Measurements from ENCODE around the gene DUSP7.

The DUSP7 gene

DNA sequence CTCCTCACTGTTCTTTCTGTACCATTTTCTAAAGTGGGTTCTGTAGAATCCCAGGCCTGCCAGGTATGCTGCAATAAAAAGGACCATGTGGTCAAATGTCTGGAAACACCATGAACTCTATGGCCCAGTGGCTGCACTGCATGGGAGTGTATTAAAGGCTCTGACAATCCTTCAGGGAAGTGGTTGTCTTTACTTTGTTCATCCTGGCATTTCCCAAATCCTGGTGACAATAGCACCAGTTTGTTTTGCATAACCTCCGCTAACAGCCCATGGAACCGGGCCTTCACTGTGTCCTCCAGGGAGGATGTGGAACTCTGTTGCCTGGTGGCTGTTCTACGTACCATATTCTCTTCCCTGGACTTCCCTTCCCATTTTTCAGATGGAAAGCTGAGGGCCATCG, 11.2 kb upstream of the DUSP7 start:
- no peak for DNase-seq (ENCODE audit: low read depth in 2 of 2)

DNA sequence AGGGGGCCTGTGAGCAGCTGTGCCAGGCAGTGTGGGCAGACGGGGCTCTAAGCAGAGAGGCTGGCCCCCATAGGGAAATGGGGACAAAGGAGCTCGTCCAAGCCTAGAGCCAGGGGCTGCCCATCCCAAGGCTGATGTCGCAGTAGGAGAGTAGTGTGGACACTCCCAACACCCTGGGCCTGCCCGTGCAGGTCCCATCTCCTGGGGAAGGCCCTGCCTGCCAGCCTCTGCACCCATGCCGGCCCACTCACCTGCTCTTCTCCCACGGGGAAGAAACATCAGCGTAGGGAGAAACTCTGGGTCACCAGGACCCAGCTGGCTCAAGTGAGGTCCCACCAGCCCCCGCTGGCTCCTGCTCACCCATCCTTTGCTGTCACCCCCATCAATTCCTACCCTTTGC, 10.7 kb upstream of the DUSP7 start:
- DNase-seq (ENCODE audit: low read depth in 2 of 2) = no peak

DNA sequence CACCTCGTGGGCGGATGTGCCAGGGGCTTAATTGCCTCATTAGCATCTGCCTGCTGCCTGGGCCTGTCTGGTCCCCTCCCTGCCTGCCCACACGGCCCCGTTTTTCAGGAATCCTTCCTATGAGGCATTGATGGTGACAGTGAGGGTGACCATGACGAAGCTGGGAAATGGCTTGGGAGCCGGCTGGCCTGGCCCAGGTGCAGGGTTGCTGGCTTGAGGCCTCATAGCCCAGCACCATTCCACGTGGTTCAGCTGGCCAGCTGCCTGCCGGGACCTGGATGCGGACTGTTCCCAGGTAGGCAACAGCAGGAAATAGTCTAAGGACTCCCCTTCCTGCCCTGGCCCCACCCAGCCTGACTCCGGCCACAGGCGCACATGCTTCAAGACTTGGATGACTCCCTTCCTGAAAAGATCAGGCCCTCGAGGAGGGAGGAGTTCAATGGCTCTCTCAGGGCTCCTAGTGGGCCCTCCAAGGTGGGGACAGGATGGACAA, 8.9 kb upstream of the DUSP7 start:
- no peak for DNase-seq (ENCODE audit: low read depth in 2 of 2)

DNA sequence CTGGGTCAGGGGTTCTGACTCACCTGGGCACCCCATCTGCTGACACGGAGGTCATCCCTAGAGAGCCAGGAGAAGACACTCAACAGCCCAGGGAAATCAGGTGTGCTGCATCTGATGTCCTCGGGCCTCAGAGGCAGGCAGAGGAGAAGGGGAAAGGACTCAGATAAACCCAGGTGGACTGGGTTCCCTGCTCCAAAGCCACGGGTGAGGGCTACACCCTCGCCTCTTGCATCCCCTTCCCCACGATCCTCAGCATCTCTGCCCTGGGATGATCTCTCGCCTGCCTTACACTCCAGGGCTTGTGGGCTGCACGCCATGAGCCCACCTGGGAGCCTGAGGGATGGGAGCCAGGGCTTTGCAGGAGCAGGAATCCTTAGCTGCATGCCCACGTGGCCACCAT, 8.2 kb upstream of the DUSP7 start:
- no peak for DNase-seq (ENCODE audit: low read depth in 2 of 2)

DNA sequence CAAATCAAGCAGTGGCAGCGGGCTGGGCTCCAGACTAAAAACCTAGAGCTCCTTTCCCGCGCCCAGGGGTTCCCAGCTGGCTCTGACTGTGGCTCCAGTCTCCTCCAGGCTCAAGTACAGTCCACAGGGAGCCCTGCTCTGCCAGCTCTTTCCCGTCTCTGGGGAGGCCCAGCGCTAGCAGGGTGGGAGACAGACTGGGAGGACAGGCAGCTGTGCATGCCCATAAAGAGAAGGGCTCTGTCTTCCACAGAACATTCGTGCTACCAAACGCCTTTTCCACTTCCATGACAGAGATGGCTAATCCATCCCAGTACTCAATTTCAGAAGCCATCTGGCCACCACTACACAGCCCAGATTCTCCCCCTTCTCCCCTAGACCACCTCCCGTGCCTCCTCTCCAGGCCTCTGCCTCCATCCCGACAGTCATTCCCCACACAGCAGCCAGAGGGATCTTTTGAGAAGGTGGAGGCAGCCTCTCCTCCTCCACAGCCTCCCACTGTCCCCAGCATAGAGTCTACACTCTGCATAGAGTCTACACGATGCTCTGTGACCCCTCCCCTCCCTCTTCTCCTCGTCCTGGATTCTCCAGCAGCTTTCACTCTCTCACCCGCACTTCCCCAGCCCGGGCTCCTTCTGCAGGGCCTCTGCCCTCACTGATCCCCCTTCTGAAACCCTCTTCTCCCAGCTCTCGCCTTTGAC, 6.8 kb upstream of the DUSP7 start:
- DNase-seq (ENCODE audit: low read depth in 2 of 2) = no peak

DNA sequence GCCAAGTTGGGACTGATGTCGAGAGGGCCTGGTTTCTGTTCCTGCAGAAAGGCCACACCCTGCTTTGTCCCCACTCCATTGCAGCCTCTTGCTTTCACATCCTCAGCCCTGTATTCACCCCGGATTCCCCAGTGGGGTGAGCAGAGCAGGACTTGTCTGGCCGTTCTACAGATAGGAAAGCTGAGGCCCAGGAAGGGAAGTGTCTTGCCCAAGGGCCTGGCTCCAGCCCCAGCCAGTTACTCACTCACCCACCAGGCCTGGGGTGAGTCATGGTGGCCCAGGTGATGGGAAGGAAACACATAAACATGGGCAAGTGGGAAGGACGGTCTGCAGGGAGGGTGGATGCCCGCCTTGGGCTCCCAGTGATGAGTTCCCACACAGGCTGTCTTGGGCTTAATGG, 6.1 kb upstream of the DUSP7 start:
- DNase-seq (ENCODE audit: low read depth in 2 of 2) = no peak

DNA sequence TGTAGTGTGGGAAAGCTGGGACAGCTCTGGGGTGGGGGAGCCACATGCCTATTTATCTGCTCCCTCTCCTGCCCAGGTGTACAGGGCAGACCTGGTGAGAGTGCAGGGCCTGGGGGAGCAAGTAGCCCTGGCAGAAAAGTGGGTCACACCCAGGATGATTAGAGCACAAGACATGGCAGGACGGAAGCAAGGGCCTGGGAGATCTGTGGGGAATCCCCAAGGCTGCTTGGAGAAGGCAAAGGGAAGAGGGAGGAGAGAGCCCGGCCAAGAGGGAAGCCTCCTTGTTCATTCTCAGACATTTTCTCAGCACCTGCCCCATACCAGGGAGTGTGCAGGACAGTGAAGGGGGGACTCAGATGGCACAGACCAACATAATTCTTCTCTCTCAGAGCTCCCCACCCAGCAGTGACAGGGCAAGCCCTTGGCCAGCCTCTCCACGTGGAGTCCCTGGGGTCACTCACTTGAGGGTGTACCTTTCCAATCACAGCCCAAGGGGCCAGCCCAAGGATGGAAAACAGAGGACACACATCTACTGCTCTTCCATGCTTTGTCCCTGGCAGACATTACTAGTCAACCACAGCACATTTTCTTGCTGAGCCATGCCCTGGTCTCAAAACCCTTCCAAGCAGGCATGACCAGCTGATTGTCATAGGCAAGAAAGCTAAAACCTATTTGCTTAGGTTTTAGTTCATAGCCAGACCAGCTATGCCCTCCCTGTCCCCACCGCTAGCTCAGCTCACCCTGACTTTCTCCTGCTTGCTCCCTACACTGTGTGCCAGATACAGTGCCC, 4.9 kb upstream of the DUSP7 start:
- DNase-seq (ENCODE audit: low read depth in 2 of 2) = no peak

DNA sequence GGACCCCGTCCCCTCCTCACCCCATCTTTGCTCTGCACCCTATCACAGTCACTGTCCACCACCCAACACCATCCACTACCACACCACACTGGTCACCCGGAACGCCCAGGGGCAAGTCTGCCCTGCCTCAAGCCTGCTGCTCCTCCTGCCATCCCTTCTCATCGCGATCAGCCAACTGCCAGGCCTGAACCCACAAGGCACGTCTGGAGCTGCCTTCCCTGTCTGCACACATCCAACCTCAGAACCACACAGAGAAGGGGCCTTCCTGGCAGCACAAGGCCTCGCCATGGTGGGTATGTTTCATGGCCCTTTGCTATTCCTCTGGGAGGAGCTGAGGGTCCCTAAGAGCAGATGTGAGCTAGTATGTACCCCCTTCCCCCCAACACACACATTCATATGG, 3.4 kb upstream of the DUSP7 start:
- DNase-seq (ENCODE audit: low read depth in 2 of 2) = no peak

DNA sequence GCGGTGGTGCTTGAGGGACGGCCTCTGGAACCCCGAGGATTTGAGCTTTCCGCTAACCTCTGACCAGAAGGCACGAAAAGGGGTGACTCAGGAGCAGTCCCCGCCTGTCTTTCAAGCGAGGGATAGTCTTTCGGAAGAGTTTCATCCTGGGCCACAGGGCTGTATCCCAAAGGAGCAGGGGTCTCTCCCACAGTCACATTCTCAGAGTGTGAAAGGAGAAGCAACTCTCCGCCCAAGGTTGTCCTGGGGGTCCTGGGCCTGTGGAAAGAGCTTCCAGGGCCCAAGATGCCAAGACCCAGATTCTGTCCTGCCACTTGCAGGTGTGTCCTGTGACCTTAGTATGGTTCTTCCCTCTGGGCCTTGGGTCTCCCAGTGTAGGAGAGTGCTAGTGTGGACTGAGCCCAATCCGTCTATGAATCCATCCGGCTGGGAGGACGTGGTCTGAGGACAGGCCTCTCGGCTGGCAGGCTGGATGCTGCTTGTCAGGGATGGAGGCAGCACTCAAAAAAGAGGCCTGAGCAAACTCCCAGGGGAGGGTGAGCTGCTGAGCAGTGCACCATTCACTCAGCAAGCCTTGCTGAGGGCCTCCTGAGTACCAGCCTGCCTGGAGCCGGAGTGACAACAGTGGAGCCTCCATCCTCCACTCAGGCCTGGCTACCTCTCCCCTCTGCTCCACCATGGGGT, 1.6 kb upstream of the DUSP7 start:
- no peak for DNase-seq (ENCODE audit: low read depth in 2 of 2)

DNA sequence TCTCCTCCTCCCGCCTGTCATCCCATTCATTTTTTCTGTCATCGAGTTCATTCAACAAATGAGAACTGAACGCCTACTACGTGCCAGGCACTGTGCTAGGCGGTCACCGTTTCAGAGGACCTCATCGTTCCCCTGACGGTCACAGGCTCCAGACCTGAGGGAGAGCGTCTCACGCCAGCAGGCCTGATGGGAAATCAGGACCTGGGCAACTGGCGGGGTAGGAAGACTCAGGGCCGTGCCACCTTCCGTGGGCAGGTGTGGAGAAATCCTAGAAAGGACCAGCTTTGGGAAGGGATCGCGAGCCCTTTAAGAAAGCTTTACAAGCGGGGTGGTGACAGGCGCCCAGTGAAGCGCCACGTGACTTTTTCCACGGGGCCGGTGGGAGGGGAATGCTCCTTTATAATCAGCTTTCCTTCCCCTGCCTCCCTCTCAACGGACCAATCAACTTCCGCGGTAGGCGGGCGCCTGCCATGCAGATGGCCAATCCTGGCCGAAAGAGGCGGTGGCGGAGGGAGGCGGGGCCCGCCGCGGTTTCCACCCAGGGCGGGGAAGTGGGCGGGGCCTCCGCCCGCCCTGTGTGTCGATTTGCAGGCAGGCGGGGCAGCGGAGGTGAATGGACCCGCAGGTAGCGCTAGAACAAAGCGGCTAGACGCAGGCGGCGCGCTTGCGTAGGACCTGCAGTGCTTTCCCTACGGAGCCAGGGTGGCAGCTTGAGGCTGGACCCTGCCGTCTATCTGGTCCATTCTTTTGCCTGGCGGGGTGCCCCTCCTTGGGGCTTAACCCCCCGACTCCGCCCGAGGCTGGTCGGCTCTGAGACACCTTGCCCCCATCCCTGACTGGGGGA, 819 bp upstream of the DUSP7 start:
- DNase-seq (ENCODE audit: low read depth in 2 of 2) = peak; percentile 99 to 100

DNA sequence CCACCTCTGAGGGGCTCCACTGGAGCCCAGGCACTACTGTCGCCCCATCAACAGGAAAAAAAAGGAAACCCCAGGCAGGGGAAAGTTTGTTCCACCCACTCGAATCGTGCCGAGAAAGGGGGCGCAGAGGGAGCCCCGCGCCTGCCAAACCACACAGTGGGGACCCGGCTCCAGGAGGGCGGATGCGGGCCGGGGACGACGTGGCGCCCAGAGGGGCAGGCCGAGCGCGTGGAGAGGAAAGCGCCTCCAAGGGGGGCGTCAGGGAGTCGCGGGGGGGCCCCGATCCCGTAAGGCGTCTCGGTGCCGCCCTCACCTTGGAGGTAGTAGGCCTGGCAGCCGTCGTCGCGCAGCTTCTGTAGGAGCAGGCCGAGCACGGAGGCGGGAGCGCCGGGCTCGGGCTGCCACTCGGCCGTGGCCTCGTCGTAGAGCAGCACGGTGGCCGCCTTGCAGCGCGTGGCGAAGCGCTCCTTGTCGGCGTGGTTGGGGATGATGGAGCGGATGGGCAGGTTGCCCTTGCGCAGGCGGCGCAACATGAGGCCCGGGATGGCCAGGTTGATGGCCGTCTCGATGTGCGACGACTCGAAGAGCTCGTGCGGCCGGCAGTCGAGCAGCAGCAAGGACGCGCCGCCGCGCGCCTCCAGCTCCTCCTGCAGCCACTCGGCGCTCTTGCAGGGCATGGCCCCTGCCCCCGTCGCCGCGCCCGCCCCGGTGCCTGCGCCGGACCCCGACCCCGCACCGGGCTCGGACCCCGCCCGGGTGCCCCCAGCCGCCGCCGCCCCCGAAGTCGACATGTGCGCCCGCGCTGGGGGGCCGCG, 627 bp downstream of the DUSP7 start:
- DNase-seq (ENCODE audit: low read depth in 2 of 2) = peak in 1 of 2 donors; percentile 38

DNA sequence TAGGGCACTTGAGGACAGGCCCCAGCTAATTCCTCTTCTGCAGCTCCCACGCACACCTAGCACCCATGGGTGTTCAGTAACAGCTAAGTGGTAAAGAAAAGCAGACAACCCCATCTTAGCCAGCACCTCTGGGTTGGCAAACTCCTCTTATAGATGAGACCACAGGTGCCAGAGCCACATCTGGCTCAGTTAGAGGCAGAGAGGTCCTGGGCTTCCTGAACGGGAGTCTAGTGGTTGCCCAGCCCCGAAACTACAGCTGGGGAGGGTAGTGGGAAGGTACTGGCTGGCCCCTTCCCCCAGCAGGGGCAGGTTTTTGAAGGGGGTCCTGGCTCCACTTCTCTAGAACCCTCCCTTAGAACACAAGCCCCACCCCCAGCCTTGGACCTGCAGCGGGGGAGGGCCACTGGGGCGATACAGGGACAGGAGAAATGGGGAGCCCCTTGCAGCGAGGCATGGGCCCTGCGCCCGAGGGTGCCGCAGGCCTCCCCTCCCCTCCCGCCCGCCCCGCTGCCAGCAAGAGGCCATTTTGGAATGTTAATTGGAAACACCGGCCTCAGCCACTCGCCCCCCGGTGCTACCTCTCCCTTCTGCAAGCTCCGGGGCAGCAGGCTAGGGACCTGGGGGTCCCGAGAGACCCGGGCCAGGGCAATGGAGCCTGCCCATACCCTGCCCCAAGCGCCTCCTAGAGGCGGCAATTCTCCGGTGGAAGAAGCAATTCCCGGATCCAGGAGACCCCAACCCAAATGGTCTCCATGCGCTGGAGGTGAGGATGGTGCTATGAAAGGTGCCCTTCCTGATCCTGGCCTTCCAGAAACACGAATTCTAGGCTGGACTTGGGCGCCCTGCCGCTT, 1.5 kb downstream of the DUSP7 start:
- DNase-seq (ENCODE audit: low read depth in 2 of 2) = no peak

DNA sequence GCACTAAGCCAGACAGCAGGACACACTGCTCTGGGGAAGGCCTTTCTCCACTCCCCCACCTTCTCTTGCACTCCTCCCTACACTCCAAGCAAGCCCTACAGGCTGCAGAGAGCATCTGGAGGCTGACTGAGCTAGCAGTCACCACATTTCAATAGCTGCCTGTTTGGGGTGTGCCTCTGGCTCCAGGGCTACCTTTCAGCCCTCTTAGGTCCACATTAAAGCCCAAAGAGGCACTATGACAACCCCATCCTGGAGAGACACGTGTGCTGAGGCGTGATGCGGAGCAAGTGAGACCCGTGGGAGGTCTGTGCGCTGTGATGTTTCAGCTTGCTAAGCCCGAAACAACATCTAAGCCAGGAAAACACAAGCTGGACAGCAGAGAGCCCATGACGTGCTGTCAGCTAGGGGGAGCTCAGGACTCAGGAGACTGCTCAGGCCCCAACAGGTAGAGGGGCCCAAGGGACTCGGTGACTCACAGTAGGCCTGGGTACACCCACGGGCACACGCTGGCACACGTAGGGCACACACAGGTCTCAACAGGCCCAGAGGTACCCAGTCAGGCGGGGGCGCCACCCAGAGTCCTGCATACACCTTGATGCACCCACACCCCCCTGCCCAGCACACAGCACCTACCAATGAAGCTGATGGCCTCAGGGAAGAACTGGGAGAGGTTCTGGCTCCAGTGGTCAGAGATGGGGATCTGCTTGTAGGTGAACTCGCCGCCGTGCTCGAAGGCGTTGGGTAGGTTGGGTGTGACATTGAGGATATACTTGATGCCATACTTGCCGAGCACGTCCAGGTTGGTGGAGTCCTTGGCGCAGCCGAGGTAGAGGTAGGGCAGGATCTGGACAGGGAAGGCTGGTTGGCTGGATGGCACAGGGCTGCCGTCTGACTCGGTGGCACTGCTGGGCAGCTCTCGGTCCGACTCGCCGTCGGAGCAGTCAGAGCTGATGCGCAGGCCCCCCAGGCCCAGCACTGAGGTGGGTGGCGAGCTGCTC, 2.8 kb downstream of the DUSP7 start:
- DNase-seq (ENCODE audit: low read depth in 2 of 2) = peak; percentile 33 to 54

DNA sequence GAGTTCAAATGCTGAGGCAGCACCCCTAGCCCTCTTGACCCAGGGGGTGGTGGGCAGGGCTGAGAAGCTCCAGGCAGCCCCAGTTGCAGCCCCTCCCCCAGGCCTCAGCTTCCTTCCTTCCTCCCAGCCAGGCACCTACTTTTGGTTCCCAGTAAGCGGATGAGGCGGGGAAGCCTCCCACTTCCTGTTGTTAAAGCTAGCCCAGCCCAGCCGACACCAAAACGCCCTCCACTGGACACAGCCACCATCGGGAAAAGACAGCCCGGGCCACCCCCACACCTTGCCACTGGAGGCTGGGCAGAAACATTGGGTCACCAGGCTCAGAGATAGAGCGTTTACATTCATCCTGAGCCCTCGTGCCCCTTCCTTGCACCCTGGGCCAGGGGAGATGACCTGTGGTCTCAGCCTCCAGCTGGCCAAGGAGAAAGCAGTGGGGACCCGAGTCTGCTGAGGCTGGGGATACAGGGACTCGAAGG, 3.5 kb downstream of the DUSP7 start:
- peak in 1 of 2 donors; percentile 30 for DNase-seq (ENCODE audit: low read depth in 2 of 2)

DNA sequence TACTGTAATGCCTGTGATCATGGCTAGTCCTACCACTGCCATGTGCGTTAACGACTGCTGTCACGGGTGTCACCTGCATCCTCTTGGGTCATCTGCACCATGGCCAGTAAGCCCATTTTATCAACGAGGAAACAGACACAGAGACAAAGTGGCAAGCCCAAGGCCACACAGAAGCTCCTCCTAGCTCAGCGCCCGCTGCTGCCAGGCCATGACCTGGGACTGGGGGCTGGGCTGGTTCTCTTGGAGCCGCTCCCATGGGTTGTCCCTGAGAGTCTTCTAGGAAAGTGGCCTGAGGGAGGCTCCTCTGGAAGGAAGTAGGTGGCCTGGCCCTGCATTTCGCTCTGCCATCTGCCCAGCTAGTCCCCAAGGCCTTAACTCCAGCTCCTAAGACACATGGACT, 4.9 kb downstream of the DUSP7 start:
- DNase-seq (ENCODE audit: low read depth in 2 of 2) = no peak

DNA sequence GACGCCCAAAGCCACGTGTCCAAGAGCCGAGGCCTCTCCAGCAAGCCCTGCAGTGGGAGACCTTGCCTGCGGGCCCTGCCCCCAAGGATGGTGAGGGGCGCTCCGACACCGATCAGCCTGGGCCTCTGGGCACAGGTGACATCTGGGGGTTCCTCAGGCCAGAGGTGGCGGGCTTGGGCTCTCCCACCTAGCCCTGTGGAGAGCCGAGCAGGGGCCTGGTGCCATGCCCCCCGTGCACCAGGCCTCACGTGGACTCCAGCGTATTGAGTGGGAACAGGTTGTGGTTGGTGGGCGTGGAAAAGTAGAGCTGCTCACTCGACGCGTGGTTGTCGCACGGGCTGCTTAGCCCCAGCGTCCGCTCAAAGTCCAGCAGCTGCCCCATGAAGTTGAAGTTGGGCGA, 5.8 kb downstream of the DUSP7 start:
- DNase-seq (ENCODE audit: low read depth in 2 of 2) = no peak

DNA sequence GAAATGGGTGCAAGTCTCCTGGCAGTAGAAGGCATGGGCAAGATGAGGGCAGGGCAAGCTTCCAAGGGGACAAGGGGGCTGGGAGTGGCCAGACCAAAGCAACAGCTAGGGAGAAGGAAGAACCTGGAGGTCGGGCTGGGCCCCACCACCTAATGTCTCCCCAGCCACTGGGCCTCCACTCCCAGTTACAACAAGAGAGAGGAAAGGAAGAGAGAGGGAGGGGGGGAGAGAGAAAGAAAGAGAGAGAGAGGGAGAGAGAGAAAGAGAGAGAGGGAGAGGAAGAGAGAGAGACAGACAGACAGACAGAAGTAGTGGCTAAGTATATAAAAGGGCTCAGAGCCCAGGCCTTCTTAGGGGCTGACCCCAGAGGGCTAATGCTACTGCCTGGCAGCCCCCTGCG, 6.9 kb downstream of the DUSP7 start:
- DNase-seq (ENCODE audit: low read depth in 2 of 2) = no peak

DNA sequence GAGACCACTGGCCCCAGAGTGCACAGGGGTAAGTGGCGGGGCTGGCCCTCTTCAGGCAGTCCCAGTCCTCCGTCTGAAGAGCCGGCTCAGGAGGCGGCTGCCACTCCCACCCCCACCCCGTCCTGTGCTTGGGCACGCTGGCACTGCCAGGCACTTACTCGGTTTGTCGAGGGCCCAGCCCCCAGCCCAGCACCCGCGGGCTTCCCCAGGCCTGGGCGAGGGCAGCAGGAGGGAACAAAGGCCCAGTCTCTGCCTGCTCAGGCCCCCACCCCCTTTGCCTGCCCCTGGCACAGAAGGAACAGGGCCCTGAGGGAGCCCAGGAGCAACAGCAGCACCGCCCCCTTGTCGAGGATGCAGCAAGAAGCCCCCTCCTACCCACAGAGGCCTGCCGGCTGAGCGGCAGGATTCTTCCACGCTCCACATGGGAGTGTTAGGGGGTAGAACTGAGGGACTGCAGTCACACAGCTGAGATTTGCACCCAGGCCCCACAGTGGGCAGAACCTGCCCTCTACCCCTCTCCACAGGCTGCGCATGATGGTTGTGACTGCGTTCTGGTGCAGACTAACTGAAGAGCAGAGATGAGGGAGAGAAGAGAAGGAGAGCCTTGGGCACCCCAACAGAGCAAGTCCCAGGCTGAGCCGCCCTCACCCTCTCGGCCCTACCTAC, 8.9 kb downstream of the DUSP7 start:
- no peak for DNase-seq (ENCODE audit: low read depth in 2 of 2)
